Erythroblast (primary cell): Measurements from ENCODE around the gene LRP1-AS.

Experiments
- DNase-seq, 2 experiments: peaks; one replicate each; lab custom pipeline; 2025; lab: John Stamatoyannopoulos, UW
- GATA1 ChIP-seq: IDR thresholded peaks from 2 replicates; pipeline ENCODE4 v1.6.1; 2011; ENCODE audit warnings: low read depth, mild to moderate bottlenecking, control low read depth, low read length, moderate library complexity
- POLR2A ChIP-seq: IDR thresholded peaks from 2 replicates; pipeline ENCODE4 v1.6.1; 2011; ENCODE audit warnings: mild to moderate bottlenecking, low read length

Gene LRP1-AS

DNA sequence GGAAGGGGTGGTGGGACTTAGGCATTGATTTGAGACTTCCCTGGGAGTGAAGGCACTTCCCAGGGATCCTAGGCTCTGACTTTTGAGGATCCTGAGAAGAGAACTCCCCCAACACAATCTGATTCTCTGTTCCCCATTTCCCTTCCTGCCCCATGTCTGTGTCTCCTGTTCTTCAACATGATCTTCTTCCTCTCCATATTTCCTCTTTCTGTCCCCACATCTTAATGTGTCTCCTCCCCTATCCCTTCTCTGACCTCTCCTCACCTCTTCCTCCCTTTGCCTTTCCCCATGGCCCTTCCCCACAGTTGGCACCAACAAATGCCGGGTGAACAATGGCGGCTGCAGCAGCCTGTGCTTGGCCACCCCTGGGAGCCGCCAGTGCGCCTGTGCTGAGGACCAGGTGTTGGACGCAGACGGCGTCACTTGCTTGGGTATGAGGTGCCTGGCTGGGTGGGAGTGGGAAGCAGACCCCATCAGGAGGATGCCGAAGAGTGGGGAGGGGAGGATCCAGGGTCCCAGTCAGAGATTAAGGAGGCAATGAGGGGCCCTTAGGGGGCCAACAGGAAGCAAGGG lies 15.2 kb upstream of the LRP1-AS start:
- no peak for TF ChIP-seq POLR2A
- no peak for TF ChIP-seq GATA1
- no peak for DNase-seq

GRCh38 chr12:57161491-57161890 lies 14.1 kb upstream of the LRP1-AS start:
- DNase-seq = no peak
- TF ChIP-seq POLR2A = no peak
- TF ChIP-seq GATA1 = no peak

DNA sequence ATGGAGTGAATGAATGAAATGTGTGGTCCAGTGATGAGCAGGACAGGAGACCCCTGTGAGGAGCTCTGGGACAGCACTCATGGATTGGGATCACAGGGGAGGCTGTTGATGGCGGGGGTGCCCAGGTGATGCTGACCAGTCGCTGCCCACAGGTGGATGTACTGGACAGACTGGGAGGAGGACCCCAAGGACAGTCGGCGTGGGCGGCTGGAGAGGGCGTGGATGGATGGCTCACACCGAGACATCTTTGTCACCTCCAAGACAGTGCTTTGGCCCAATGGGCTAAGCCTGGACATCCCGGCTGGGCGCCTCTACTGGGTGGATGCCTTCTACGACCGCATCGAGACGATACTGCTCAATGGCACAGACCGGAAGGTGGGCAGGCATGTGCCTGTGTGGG lies 13.3 kb upstream of the LRP1-AS start:
- TF ChIP-seq POLR2A = no peak
- no peak for TF ChIP-seq GATA1
- no peak for DNase-seq

- no peak for DNase-seq
These were observed 12.6 kb upstream of the LRP1-AS start for GRCh38 chr12:57160040-57160439.

DNA sequence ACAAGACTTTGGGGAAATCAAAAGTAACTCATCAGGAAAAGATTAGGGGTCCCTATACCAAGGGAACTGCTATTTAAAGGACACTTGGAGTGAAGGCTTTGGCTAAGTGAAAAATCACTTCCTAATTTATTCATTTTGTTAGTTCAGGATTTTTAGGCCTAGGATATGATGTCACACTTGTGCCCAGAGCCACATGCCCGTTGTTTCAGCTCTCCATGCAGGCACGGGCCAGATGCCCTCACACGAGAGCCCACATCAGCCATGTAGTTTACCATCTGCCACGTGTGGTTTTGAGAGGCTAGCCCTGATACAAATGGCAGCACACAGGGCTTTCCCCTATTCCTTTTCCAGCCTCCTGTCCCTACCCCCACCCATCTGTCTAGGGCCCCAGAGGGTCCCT lies 11.9 kb upstream of the LRP1-AS start:
- TF ChIP-seq POLR2A (no peak), GATA1 (no peak)

More at GRCh38 chr12:57160040-57160439, 12.6 kb upstream of the LRP1-AS start:
- TF ChIP-seq POLR2A = no peak
- TF ChIP-seq GATA1 = no peak

GRCh38 chr12:57158665-57159064 lies 11.2 kb upstream of the LRP1-AS start:
- DNase-seq = no peak
- TF ChIP-seq POLR2A (no peak), GATA1 (no peak)

More for the DNA sequence above, 11.9 kb upstream of the LRP1-AS start:
- no peak for DNase-seq

DNA sequence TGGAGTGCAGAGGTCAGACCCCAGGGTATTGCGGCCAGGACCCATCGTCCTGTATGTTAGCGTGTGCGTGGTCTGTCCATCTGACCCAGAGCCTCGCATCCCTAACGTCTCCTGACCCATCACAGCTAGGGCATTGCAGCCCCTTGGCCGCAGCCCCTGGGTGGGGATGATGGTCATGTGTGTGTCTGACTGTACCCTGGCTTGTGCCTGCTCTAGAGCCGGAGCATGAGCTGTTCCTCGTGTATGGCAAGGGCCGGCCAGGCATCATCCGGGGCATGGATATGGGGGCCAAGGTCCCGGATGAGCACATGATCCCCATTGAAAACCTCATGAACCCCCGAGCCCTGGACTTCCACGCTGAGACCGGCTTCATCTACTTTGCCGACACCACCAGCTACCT lies 10.8 kb upstream of the LRP1-AS start:
- no peak for DNase-seq
- TF ChIP-seq GATA1 (no peak), POLR2A (no peak)

- DNase-seq = no peak
- TF ChIP-seq POLR2A (no peak), GATA1 (no peak)
These were observed 10.3 kb upstream of the LRP1-AS start for GRCh38 chr12:57157588-57158173.

GRCh38 chr12:57156701-57157403 lies 9.4 kb upstream of the LRP1-AS start:
- TF ChIP-seq GATA1 (no peak), POLR2A (no peak)
- no peak for DNase-seq

- no peak for TF ChIP-seq POLR2A
- no peak for TF ChIP-seq GATA1
- no peak for DNase-seq
These were observed 7.5 kb upstream of the LRP1-AS start for GRCh38 chr12:57154804-57155434.

DNA sequence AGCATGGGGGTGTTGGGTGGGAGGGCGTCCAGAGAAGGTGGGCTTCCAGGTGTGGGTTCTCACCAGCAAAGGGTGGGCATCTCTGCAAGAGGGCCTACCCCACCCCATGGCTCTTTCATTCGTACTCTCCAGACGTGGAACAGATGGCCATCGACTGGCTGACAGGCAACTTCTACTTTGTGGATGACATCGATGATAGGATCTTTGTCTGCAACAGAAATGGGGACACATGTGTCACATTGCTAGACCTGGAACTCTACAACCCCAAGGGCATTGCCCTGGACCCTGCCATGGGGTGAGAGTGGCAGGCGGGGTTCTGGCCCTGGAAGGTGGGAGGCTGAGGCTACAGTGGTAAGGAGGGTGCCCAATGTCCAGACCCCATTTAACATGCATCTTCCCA lies 6.7 kb upstream of the LRP1-AS start:
- no peak for TF ChIP-seq POLR2A
- DNase-seq = no peak

- TF ChIP-seq GATA1 = no peak
- TF ChIP-seq POLR2A = no peak
- DNase-seq = no peak
These were observed 6.1 kb upstream of the LRP1-AS start for GRCh38 chr12:57153415-57153997.

GRCh38 chr12:57152639-57153038 lies 5.2 kb upstream of the LRP1-AS start:
- DNase-seq = no peak
- TF ChIP-seq POLR2A (no peak), GATA1 (no peak)
